IPS-NIHi7 (cell line): ENCODE measurements around the gene SPATA16.
"Not testable (repeated sequence)": the region's sequence is repeated elsewhere in the genome, so short reads cannot be mapped to it uniquely, and the experiment has no call there.

Experiments used
- DNase-seq: peaks from one replicate; pipeline ENCODE4 v3.0.0; 2012; ENCODE audit warnings: mixed read lengths; ENCODE audit errors: extremely low spot score

The SPATA16 gene

GRCh38 chr3:172879381-172879780 lies 261.7 kb downstream of the SPATA16 start:
- not testable (repeated sequence) for DNase-seq

DNA sequence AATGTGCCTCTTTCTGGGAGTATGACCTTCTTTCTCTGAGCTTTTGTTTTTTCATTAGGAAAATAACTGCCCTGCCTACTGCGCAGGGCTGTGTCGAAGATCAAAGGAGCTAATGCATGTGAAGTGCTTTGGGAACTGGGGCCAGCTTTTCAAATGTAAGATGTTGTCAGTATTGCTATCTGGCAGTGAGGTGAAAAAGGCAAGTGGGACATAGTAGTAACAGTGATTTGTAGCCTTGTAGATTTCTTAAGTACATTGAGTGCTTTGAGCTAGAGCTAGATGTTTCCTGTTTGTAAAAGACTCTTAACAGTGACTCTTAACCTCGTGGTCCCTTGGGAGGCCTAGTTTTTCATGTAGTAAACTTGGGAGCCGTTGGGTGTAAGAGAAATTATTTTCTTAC lies 264.0 kb downstream of the SPATA16 start:
- peak; percentile 28 for DNase-seq

DNA sequence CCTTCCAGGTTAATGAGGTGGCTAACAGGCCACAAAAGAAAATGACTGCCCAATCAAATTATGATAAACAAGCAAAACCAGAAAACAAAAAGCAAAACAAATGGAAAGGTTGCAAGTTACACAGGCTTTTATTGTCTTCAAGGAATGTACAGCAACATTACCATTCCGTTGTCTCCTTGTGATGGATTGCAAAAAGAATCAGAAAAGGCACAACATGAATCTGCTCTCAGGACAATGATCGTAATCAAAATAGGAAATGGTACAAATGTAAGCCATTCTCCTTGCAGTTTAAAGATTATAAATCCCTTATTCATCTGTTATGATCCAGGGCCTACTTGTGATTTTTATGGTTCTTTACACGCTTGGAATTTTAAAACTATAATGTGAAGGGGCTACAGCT lies 264.7 kb downstream of the SPATA16 start:
- DNase-seq = no peak

- DNase-seq = no peak
Observed at GRCh38 chr3:172875039-172875438, 266.0 kb downstream of the SPATA16 start.

DNA sequence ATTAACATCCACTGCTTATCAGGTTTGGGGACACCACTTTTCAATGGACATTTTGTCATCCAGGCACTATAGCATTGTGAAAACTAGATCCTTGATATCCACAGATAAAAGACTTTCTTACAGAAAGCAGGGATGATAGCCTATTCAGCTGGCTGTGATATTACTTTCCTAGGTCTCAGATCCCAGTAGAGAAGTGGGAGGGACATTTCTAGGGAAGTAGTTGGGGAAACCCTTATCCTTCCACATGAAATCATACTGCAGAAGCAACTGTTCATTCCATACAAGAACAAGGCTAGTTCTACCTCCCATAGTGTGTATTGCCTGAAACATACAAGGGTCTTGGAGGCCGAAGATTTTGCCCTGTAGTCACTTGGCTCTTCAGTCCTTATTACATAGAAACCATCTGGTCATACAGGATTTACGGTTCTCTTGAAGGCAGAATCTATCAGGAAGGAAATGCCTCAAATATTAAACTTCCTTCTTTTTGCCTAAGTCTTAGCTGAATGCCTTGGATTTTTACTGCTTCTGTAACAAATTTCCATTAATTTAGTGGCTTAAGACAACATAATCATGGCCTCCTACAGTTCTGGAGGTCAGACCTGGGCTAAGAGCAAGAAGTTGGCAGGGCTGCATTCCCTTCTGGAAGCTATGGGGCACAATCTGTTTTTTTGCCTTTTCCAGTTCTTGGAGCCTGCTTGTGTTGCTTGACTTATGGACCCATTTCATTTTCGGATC lies 271.1 kb downstream of the SPATA16 start:
- DNase-seq = no peak

GRCh38 chr3:172869368-172869771 lies 271.7 kb downstream of the SPATA16 start:
- no peak for DNase-seq

DNA sequence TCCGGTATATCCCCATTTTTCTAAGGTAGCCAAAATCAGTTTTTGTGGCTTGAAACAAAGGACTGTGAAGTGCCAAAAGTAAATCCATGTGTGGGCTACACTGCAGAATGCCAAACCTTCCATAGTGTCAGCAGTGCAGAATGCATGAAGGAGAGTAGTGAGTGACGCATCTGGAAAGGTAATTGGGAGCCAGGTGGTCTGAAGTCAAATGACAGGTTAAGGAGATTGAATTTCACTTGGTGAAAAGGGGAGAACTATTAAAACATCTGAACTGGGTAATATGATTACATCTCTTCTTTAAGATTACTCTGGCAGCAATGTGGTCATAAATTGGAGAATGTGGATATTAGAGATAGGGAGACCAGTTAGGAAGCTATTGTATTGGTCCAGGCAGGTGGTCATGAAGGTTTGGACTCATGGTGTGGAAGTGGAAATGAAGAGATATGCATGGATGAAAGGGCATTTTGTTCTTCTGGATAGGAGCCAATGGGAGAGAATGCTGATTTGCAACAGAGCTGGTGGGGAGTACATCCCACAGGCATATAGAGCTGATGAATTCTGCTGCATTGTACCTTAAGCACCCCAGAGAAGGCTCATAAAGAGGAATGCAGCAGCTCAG lies 272.3 kb downstream of the SPATA16 start:
- no peak for DNase-seq

- not testable (repeated sequence) for DNase-seq
Observed at GRCh38 chr3:172866726-172867350, 274.2 kb downstream of the SPATA16 start.

DNA sequence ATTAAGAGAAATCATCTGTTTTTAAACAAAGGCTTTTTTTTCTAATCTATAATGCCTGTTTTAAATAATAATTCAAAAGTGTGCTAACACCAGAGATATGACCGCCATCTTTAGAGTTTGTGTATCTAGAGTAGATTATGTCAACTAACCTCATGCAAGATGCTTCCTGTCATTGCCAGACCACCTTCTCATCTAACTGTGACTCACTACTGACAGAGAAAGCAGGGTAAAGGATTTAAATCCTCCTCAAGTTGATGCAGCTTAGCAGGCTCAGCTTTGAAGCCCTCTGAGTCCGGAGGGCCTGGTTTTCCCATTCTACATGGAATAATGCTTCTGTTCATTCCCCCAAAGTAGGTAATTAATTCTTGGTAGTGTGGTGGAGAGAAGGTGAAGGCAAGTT lies 282.0 kb downstream of the SPATA16 start:
- no peak for DNase-seq

DNA sequence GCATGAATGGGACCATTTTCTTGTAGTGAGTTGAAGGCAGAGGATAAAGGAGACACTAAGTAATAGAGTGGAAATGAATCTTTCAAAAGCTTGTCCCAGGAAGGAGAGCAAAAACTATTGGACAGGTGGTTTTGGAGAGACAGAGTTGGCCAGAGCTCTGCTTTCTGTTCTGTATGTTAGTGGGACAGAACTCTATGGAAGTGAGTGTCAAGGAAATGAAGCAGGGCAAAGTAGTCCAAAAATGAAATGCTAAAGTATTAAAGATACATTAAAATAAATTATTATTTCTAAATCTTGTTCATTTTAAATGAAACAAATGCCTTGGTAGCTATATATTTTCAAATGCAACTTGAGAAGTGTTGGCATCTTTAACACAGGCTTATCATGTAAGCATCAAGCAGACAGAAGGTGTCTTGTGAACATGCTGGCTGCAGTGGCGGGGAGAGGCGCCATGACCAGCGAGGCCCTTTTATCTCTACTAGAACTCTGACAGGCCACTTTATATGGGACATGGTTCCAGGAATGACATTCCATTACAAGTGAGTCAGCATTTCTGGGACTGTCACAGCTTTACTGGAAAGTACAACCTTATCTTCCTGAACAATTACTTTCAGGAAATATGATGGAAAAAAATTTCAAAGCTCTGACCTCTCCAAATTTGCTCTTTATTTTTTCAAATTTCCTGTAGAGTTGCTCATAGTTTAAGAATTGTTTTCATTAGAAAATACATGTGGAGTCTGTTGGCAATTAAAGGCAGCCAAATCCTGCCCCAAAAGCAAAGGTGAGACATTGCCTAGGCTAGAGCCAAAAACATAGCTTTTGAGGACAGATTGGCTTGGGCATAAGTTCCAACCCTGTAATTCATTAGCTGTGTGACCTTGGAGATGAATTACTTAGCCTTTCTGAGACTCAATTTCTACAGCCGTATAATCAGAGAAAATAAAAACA lies 284.0 kb downstream of the SPATA16 start:
- no peak for DNase-seq

DNA sequence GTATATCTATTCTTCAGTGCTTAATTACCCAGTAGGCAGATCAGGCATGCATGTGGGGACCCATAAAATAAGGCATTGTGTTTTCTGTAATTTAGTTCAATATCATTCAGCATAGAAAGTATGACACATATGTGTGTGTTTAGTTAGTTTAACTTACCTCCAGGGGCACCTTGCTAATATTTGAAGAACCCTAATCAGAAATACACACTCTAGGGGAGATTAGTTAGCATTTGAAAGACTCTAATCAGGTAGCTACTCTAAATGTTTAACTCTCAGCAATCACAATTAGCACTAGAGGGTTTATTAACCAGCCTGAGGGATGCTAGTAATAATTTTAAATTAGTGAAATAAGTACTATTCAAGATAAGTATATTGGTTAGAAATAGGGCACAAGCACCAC lies 286.0 kb downstream of the SPATA16 start:
- DNase-seq = no peak

DNA sequence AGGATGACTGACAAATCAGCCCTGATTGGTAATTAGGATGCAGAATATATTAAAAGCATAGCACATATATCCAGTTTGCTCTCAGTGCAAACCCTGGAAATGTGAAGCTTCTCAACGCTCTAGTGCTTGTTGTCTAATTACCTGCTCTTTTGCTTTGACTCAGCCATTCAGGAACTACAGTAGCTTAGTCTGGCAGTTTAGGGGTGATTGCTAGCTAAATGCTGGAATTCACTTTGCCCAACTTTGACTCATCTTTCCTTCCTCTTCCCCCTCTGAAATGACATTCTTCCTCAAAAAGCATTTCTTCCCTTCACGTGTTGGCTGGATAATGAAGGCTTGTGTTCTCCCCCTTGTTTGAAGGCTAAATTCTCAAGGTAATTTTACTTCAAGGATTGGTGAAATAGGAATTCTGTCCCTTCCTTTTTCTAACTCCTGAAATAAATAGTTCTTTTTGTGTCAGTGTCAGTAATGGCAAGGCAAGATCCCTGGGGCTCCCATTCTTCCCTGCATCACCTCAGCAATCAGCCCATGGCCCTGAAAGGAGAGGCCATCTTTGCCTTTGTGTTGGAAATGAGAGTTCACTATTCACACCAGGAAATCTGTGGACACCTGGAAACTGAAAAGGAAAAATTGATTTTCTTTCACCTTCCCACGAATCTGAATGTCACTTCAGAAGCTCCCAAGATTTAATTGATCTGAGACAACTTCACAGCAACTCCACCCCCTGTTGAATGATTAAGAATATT lies 286.9 kb downstream of the SPATA16 start:
- DNase-seq = peak; percentile 50

- DNase-seq = no peak
Observed at GRCh38 chr3:172853005-172853404, 288.0 kb downstream of the SPATA16 start.

DNA sequence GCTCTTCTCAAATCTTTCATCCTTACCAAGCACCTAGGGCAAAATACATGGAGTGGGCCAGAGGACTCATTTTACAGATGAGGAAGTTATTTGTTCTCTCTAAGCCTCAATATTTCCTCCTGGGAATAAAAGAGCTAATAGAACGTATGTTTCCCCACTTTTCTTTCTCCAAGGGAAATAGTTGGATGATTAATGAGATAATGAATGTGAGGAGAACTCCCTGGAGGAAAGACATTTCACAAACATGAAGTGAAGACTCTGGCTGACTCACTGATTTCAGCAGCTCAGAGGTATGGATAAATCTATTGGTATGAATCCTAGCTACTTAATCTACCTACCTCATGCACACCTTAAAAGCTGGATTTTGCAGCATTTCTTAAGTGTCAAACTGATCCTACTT lies 292.1 kb downstream of the SPATA16 start:
- no peak for DNase-seq

DNA sequence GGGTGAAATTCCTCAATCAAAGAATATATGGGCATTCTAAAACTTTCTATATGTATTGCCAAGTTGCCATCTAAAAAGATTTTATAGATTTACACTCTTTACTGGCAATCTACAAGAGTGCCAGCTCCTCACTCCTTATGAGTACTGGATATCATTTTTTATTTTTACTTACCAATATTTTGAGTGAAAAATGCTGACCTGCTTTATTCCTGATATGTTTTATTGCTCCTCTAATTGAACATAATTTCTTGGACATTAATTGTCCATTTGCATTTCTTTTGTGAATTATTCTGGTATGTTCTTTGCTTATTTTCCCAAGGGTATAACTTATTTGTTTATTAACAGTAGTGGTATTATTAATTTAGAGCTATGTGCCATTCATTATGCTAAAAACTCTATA lies 293.7 kb downstream of the SPATA16 start:
- no peak for DNase-seq

- no peak for DNase-seq
Observed at GRCh38 chr3:172846706-172847105, 294.3 kb downstream of the SPATA16 start.

GRCh38 chr3:172846103-172846561 lies 294.9 kb downstream of the SPATA16 start:
- no peak for DNase-seq

- no peak for DNase-seq
Observed at GRCh38 chr3:172844428-172844827, 296.6 kb downstream of the SPATA16 start.

DNA sequence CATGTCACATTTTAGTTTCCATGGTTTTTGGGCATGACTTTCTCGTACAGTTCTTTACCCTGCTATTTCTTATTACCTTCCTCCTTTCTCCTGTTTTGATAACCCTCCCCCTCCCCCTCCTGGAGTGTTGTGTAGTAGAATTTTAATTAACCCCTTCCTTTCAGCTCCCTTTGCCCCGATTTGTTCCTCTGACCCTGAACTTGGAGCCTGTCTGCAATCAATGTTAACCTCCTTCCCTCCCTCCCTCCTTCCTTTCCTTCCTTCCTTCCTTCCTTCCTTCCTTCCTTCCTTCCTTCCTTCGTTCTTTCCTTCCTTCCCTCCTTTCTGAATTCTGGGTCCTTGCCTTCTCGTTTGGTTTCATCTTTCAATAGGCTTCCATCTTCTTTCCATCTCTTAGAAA lies 300.1 kb downstream of the SPATA16 start:
- DNase-seq = no peak

- DNase-seq = no peak
Observed at GRCh38 chr3:172840463-172840862, 300.6 kb downstream of the SPATA16 start.

DNA sequence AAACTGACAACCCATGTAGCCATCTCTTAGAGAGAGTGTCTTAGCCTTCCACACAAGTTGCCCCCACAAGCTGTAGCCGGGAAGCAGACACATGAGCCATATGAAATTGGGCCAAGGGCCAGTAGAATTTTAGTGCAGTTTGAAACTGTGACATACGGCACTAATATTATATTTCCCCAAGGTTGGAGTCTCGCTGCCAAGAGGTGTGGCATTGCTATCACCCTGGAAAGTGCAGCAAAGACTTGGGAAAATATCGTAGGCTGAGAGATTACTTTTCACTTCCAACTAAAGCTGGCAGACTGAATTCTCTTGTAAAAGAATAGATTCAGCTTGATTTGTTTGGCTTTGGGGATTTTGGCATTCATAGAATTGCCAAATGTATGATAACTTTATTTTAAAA lies 301.4 kb downstream of the SPATA16 start:
- no peak for DNase-seq
